Measurements from ENCODE around the gene VPS54.
"Not testable (repeated sequence)": the region's sequence is repeated elsewhere in the genome, so short reads cannot be mapped to it uniquely, and the experiment has no call there.

The VPS54 gene

DNA sequence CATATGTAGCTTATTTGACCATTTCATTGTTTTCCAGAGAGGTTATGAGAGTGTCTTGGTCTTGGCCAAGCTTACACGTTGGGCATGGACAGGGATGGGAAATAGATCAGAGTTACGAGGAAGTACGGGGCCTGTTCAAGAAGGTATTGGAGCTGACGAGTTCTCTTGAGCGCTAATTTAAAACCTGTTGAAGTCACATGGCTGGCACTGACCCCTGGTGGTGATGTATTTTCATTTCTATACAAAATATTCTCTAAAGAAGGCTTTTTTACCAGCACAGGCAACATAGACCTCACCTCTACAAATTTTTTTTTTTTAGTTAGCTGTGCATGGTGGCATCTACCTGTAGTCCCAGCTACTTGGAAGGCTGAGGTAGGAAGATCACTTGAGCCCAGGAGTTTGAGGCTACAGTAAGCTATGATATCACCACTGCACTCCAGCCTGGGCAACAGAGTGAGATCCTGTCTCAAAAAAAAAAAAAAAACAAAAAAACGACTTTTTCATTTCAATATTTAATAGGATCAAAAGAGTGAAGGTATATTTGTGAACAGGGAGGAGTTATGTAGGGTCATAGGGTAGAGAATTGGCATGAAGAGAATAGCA is 157.9 kb downstream of the VPS54 start:
- peaks cover 0 to 10% of the 10 kb centered on the region in 2 donors for H3K4me1 ChIP-seq (ENCODE audit: control insufficient read depth in 1 of 2, insufficient read depth in 2 of 2, low read length in 2 of 2)
- no peak overlapping the region for H3K4me3 ChIP-seq (ENCODE audit: low read depth in 1 of 2, low read length in 2 of 2)
- no peaks in the 10 kb centered on the region for H3K9me3 ChIP-seq (ENCODE audit: control insufficient read depth in 1 of 2, low read length in 2 of 2)
- peaks cover 20 to 29% of the 10 kb centered on the region in 2 donors for H3K36me3 ChIP-seq (ENCODE audit: control insufficient read depth in 1 of 2, insufficient read depth in 2 of 2, low read length in 2 of 2)
- H3K27me3 ChIP-seq (ENCODE audit: low read depth, low read length) = no peaks in the 10 kb centered on the region
- H3K27ac ChIP-seq (ENCODE audit: low read length) = no peak overlapping the region

DNA sequence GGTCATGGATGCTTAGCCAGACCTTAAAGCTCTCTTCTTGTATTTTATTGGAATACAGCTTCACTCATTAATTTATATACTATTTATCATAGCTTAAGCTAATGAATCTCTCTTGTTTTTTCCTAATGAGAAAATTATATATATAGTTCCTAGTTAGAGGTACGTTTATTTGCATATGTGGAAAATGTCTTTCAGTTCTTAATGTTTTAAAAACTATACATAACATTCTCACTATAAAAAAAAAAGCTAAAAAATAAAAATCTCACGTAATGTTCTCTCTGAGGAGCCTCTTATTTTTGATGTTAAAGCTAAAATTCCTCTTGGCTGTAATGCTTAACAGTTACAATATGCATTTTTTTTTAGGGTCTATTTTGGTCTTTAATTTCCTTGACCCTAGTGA is 160.9 kb downstream of the VPS54 start:
- Histone ChIP-seq H3K4me3 (ENCODE audit: low read depth in 1 of 2, low read length in 2 of 2) (no peak overlapping the region), H3K9me3 (ENCODE audit: control insufficient read depth in 1 of 2, low read length in 2 of 2) (no peaks in the 10 kb centered on the region), H3K27me3 (ENCODE audit: low read depth, low read length) (no peaks in the 10 kb centered on the region), H3K4me1 (ENCODE audit: control insufficient read depth in 1 of 2, insufficient read depth in 2 of 2, low read length in 2 of 2) (peaks cover 12 to 18% of the 10 kb centered on the region in 2 donors), H3K36me3 (ENCODE audit: control insufficient read depth in 1 of 2, insufficient read depth in 2 of 2, low read length in 2 of 2) (peaks cover 20 to 31% of the 10 kb centered on the region in 2 donors), H3K27ac (ENCODE audit: low read length) (no peak overlapping the region)

DNA sequence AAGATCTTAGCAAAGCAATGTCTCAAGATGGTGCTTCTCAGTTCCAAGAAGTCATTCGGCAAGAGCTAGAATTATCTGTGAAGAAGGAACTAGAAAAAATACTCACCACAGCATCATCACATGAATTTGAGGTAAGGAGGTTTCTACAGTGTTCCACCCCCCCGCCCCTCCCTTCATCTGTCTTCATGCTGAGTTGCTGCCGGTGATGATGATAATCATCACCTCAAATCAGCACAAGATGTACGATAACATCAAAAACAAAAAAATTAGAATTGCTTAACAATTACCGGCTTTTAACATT is 163.0 kb downstream of the VPS54 start:
- Histone ChIP-seq H3K27ac (ENCODE audit: low read length) (no peak overlapping the region), H3K36me3 (ENCODE audit: control insufficient read depth in 1 of 2, insufficient read depth in 2 of 2, low read length in 2 of 2) (peaks cover 14 to 23% of the 10 kb centered on the region in 2 donors), H3K9me3 (ENCODE audit: control insufficient read depth in 1 of 2, low read length in 2 of 2) (no peaks in the 10 kb centered on the region), H3K27me3 (ENCODE audit: low read depth, low read length) (no peaks in the 10 kb centered on the region), H3K4me3 (ENCODE audit: low read depth in 1 of 2, low read length in 2 of 2) (no peak overlapping the region), H3K4me1 (ENCODE audit: control insufficient read depth in 1 of 2, insufficient read depth in 2 of 2, low read length in 2 of 2) (peaks cover 16 to 27% of the 10 kb centered on the region in 2 donors)

DNA sequence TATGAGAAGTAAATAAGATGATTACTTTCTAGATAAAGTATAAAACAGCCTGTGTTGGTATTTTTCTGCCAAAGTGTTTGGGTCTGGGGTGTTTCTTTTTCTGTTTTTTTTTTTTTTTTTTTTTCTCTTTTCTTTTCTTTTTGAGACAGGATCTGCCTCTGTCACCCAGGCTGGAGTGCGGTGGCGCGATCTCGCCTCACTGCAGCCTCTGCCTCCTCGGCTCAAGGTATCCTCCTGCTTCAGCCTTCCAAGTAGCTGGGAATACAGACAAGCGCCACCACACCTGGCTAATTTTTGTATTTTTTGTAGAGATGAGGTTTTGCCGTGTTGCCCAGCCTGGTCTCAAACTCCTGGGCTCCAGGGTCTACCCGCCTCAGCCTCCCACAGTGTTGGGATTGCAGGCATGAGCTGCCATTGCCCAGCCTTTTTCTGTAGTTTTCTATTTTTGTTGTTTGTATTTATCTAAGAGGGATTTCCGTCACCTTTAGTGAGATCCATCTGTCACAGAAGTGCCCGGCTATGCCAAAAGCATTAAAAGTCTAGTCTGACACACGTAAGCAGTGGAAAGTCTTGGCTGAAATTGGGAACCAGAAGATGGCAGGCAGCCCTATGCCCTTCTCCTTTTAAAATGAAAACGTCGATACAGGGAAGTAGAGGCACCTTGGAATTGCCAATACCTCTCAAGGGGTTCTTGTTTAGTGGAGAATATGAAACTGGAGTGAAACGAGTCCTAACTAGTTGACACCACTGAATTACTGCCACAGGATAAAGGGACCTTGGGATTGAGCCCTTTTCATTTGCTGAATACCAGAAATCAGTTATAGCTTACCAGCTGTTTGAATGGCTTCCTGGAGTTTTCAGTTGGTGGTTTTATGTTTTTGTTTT is 163.6 kb downstream of the VPS54 start:
- Histone ChIP-seq H3K27me3 (ENCODE audit: low read depth, low read length) (no peaks in the 10 kb centered on the region), H3K36me3 (ENCODE audit: control insufficient read depth in 1 of 2, insufficient read depth in 2 of 2, low read length in 2 of 2) (peaks cover 14 to 23% of the 10 kb centered on the region in 2 donors), H3K9me3 (ENCODE audit: control insufficient read depth in 1 of 2, low read length in 2 of 2) (no peaks in the 10 kb centered on the region), H3K4me3 (ENCODE audit: low read depth in 1 of 2, low read length in 2 of 2) (no peak overlapping the region), H3K27ac (ENCODE audit: low read length) (no peak overlapping the region), H3K4me1 (ENCODE audit: control insufficient read depth in 1 of 2, insufficient read depth in 2 of 2, low read length in 2 of 2) (peaks cover 16 to 30% of the 10 kb centered on the region in 2 donors)

DNA sequence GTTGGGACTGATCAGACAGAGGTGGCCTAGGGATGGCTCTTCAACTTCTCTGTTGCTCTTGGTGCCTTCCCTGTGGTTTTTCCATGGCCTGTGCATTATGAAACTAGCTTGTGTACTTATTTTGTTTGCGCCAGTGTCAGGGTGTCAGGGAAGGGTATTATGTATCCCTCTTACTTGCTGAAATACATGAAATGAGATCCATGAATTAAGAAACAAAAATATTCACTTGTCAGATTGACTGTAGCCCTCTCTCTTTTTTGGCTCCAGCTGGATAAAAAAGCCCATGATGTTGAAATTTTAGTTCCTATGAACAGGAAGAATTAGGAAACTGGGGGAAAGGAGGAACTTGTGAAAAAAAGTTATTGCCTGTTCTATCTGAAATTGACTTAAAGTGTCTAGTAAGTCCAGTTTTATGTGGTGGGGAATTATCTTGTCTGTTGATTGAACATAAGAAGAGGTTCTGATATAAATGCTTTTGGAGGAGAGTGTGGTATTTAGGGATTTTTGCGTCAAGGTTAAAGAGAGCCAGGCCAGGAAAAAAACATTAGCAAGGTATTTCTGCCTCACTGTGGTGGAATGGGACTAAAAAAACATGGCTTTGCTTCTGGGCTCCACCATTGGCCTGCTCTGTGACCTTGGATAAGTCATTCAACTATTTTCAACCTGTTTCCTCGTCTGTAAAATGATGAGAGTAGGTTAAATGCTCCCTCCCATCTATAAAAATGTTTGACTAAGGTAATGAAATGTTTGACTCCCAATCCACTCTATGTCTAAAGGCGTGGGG is 165.5 kb downstream of the VPS54 start:
- no peaks in the 10 kb centered on the region for H3K9me3 ChIP-seq (ENCODE audit: control insufficient read depth in 1 of 2, low read length in 2 of 2)
- no peaks in the 10 kb centered on the region for H3K27me3 ChIP-seq (ENCODE audit: low read depth, low read length)
- H3K4me3 ChIP-seq (ENCODE audit: low read depth in 1 of 2, low read length in 2 of 2) = no peak overlapping the region
- peaks cover 22 to 45% of the 10 kb centered on the region in 2 donors for H3K4me1 ChIP-seq (ENCODE audit: control insufficient read depth in 1 of 2, insufficient read depth in 2 of 2, low read length in 2 of 2)
- H3K27ac ChIP-seq (ENCODE audit: low read length) = peak overlapping the region; percentile 12
- H3K36me3 ChIP-seq (ENCODE audit: control insufficient read depth in 1 of 2, insufficient read depth in 2 of 2, low read length in 2 of 2) = peaks cover 9 to 13% of the 10 kb centered on the region in 2 donors

DNA sequence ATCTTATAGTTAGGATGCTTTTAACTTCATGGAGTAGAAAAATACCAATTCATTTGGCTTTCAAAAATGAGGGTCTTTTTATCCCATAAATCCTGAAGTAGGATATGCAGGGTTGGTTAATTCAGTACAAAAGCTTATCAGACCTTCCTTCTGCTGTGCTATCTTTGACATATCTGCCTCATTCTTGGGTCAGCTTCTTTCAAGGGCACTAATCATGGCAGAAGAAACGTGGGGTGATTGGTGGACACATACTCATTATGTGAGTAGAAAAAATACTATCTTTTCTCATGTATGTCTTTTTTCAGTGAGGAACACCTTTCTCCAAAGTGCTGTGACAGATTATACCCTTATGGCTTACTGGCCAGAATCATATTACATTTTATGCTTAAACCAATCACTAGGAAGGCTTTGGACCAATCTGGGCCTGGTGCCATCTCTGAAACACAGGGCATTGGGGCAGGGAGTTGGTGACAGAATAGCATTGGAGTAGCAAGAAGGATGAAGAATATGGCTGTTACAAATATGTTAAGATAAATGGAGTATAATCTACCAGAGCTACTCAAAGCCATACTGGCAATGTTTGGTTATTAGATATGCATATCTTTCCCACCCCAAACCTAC is 167.4 kb downstream of the VPS54 start:
- Histone ChIP-seq H3K9me3 (ENCODE audit: control insufficient read depth in 1 of 2, low read length in 2 of 2) (no peaks in the 10 kb centered on the region), H3K4me1 (ENCODE audit: control insufficient read depth in 1 of 2, insufficient read depth in 2 of 2, low read length in 2 of 2) (peaks cover 22 to 48% of the 10 kb centered on the region in 2 donors), H3K4me3 (ENCODE audit: low read depth in 1 of 2, low read length in 2 of 2) (no peak overlapping the region), H3K27ac (ENCODE audit: low read length) (no peak overlapping the region), H3K36me3 (ENCODE audit: control insufficient read depth in 1 of 2, insufficient read depth in 2 of 2, low read length in 2 of 2) (peaks cover 0 to 7% of the 10 kb centered on the region in 2 donors), H3K27me3 (ENCODE audit: low read depth, low read length) (no peaks in the 10 kb centered on the region)

DNA sequence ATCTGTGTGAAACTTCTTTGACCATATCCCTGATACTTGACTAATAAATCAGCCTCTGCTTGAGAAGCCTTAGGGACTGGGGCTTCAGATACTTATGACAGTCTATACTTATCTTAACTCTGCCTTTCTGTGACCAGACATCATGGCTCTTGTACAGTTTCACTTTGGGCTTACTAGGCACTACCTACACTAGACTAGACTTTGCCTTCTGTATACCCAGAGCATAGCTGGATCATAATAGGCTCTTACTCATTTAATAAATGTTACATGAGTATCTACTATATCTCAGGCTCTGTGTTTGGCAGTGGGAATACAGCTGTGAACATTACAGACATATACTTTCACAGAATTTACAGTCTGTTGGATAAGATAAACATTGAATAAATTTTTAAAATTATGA is 168.6 kb downstream of the VPS54 start:
- Histone ChIP-seq H3K4me3 (ENCODE audit: low read depth in 1 of 2, low read length in 2 of 2) (no peak overlapping the region), H3K27ac (ENCODE audit: low read length) (no peak overlapping the region), H3K9me3 (ENCODE audit: control insufficient read depth in 1 of 2, low read length in 2 of 2) (no peaks in the 10 kb centered on the region), H3K36me3 (ENCODE audit: control insufficient read depth in 1 of 2, insufficient read depth in 2 of 2, low read length in 2 of 2) (peaks cover 0 to under 1% of the 10 kb centered on the region in 2 donors), H3K4me1 (ENCODE audit: control insufficient read depth in 1 of 2, insufficient read depth in 2 of 2, low read length in 2 of 2) (peaks cover 22 to 57% of the 10 kb centered on the region in 2 donors), H3K27me3 (ENCODE audit: low read depth, low read length) (no peaks in the 10 kb centered on the region)

DNA sequence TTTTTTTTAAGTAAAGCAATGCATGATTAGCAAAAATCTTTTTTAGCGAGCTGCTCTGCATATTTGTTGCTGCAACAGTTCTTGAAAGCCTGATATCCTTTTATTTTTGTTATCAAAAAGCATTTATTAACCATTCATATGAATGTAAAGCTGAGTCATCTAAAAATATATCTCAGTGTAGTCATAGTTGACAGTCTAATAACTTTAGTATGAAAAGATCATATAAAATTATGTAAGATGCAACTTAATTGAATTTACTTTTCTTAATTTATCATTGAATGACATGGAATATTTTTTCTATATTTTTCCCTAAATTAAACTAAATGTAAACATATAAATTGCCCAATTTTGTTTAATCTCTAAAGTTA is 169.0 kb downstream of the VPS54 start:
- Histone ChIP-seq H3K27ac (ENCODE audit: low read length) (no peak overlapping the region), H3K4me1 (ENCODE audit: control insufficient read depth in 1 of 2, insufficient read depth in 2 of 2, low read length in 2 of 2) (peaks cover 22 to 57% of the 10 kb centered on the region in 2 donors), H3K9me3 (ENCODE audit: control insufficient read depth in 1 of 2, low read length in 2 of 2) (no peaks in the 10 kb centered on the region), H3K4me3 (ENCODE audit: low read depth in 1 of 2, low read length in 2 of 2) (no peak overlapping the region), H3K27me3 (ENCODE audit: low read depth, low read length) (no peaks in the 10 kb centered on the region), H3K36me3 (ENCODE audit: control insufficient read depth in 1 of 2, insufficient read depth in 2 of 2, low read length in 2 of 2) (no peaks in the 10 kb centered on the region)

DNA sequence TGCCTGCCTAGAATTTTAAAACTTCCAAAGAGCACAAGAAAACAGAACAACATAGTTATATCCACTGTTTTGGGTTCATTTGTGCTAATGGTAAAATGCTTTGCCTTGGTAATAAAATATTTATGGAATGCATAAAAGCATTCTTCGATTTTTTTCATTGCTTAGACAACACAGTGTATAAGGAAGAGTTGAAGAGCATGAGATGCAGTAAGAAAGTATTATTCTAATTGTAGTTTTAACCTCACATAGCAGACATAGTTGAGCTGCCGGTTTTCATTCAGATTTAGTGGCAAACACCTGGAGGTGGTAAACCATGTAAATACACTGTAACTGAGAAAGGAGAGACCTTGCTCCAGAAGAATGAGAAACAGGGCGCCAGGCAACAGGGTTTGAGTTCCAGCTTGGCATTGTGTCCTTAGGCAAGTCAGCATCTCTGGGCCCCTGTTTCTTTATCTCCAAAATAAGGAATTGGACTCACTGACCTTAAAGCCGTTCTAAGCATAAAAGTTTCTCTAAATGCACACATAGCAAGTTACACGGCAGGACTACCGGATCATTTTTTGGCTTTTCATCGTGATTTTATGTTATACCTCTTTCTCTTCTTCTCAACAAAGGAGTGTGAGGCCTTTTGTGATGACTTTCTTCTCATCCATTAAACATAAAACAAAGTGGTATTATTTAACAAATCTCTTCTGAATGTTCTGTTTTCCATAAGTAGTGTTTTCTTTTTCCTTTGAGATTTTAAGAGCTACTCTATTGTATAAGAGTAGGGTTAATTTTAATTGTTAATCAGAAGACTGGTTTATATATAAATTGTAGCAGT is 169.6 kb downstream of the VPS54 start:
- Histone ChIP-seq H3K27me3 (ENCODE audit: low read depth, low read length) (no peaks in the 10 kb centered on the region), H3K4me1 (ENCODE audit: control insufficient read depth in 1 of 2, insufficient read depth in 2 of 2, low read length in 2 of 2) (peaks cover 19 to 56% of the 10 kb centered on the region in 2 donors), H3K9me3 (ENCODE audit: control insufficient read depth in 1 of 2, low read length in 2 of 2) (no peaks in the 10 kb centered on the region), H3K27ac (ENCODE audit: low read length) (no peak overlapping the region), H3K4me3 (ENCODE audit: low read depth in 1 of 2, low read length in 2 of 2) (no peak overlapping the region), H3K36me3 (ENCODE audit: control insufficient read depth in 1 of 2, insufficient read depth in 2 of 2, low read length in 2 of 2) (no peaks in the 10 kb centered on the region)

DNA sequence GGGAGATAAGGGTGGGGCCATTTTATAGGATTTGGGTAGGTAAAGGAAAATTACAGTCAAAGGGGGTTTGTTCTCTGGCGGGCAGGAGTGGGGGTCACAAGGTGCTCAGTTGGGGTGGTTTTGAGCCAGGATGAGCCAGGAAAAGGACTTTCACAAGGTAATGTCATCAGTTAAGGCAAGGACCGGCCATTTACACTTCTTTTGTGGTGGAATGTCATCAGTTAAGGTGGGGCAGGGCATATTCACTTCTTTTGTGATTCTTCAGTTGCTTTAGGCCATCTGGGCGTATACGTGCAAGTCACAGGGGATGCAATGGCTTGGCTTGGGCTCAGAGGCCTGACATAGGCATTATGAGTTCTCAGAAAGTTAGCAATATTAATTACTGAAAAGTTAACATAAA is 171.7 kb downstream of the VPS54 start:
- peaks cover 13 to 55% of the 10 kb centered on the region in 2 donors for H3K4me1 ChIP-seq (ENCODE audit: control insufficient read depth in 1 of 2, insufficient read depth in 2 of 2, low read length in 2 of 2)
- not testable (repeated sequence) for H3K36me3 ChIP-seq (ENCODE audit: control insufficient read depth in 1 of 2, insufficient read depth in 2 of 2, low read length in 2 of 2); H3K27me3 ChIP-seq (ENCODE audit: low read depth, low read length); H3K4me3 ChIP-seq (ENCODE audit: low read depth in 1 of 2, low read length in 2 of 2); H3K27ac ChIP-seq (ENCODE audit: low read length); H3K9me3 ChIP-seq (ENCODE audit: control insufficient read depth in 1 of 2, low read length in 2 of 2)

Measured in muscle layer of duodenum (tissue), 2 donors.